Measurements from ENCODE around the gene RCN1.
"Not testable (repeated sequence)": the region's sequence is repeated elsewhere in the genome, so short reads cannot be mapped to it uniquely, and the experiment has no call there.

The RCN1 gene

DNA sequence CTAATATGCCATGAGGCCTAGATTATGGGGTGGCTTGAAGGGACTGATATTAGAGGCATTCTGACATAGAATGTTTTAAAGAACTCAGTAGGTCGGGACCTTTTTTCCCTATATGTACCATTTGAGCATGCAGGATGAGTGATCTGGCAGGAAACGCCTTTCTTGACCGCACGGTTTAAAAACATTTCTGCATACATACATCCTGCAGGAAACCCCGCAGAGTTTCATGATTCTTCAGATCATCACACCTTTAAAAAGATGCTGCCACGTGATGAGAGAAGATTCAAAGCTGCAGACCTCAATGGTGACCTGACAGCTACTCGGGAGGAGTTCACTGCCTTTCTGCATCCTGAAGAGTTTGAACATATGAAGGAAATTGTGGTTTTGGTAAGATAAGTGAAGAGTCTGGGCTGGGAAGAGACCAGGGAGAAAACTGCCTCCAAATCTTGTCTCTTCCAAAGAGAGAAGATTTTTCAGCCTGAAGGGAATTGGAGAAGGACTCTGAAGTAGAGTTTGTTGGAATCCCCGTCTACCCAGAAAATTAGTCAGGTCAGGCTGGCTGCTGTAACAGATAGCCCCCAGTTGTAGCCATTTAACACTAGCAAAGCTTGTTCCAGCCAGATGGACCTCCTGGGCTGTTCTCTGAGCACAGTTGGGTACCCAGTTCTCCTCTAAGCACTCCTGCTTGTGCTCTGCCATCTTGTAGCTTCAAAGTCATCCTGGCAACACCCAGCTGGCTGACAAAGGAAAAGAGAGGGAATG lies 7.4 kb downstream of the RCN1 start:
- H3K9me3 ChIP-seq (ENCODE audit: insufficient read depth, low read length), result no peaks in the 10 kb centered on the region
- no peak overlapping the region for H2AFZ ChIP-seq (ENCODE audit: low read depth, low read length)
- H4K20me1 ChIP-seq (ENCODE audit: insufficient read depth, low read length), result no peaks in the 10 kb centered on the region
- no peak for TF ChIP-seq EZH2phosphoT487 (IDR thresholded peaks at IDR 0.05; ENCODE audit: low read depth)
- TF ChIP-seq, protein P1, sequence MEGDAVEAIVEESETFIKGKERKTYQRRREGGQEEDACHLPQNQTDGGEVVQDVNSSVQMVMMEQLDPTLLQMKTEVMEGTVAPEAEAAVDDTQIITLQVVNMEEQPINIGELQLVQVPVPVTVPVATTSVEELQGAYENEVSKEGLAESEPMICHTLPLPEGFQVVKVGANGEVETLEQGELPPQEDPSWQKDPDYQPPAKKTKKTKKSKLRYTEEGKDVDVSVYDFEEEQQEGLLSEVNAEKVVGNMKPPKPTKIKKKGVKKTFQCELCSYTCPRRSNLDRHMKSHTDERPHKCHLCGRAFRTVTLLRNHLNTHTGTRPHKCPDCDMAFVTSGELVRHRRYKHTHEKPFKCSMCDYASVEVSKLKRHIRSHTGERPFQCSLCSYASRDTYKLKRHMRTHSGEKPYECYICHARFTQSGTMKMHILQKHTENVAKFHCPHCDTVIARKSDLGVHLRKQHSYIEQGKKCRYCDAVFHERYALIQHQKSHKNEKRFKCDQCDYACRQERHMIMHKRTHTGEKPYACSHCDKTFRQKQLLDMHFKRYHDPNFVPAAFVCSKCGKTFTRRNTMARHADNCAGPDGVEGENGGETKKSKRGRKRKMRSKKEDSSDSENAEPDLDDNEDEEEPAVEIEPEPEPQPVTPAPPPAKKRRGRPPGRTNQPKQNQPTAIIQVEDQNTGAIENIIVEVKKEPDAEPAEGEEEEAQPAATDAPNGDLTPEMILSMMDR (IDR thresholded peaks at IDR 0.05; ENCODE audit: low read depth, low read length), result no peak
- H3K4me1 ChIP-seq (ENCODE audit: low read length), result no peaks in the 10 kb centered on the region
- H3K79me2 ChIP-seq (ENCODE audit: low read length), result peaks cover 28% of the 10 kb centered on the region
- no peaks in the 10 kb centered on the region for H3K27me3 ChIP-seq (ENCODE audit: low read depth, low read length)
- H3K36me3 ChIP-seq (replicated peaks; ENCODE audit: low read depth, low read length), result peaks cover 45% of the 10 kb centered on the region
- no peak overlapping the region for H3K4me3 ChIP-seq (ENCODE audit: low read length)
- H3K4me2 ChIP-seq (ENCODE audit: low read length), result no peak overlapping the region
- H3K9ac ChIP-seq (ENCODE audit: low read length), result no peak overlapping the region
- no peak overlapping the region for H3K27ac ChIP-seq (ENCODE audit: low read length)

DNA sequence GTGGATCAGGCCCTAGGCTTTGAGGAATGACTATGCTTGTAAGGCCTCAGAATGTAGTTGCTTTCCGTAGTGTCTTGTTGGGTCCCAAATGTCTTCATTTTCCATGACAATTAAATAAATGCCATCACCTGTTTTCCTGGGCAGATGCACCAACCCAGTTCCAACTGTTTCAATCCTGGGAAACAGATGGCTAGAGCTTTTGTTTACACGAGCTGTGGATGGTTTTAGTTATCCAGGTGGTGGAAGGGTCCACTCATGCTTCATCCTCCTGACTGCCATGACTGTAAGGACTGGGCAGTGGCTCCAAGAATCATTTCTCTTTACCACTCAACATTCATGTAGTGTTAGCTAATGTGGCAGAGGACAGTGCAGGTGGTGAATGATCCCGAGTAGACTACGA lies 8.6 kb downstream of the RCN1 start:
- H3K4me3 ChIP-seq (ENCODE audit: low read length), result no peak overlapping the region
- no peak overlapping the region for H3K4me2 ChIP-seq (ENCODE audit: low read length)
- H3K9ac ChIP-seq (ENCODE audit: low read length), result no peak overlapping the region
- no peak overlapping the region for H3K27ac ChIP-seq (ENCODE audit: low read length)
- peaks cover 52% of the 10 kb centered on the region for H3K36me3 ChIP-seq (replicated peaks; ENCODE audit: low read depth, low read length)
- H4K20me1 ChIP-seq (ENCODE audit: insufficient read depth, low read length), result no peaks in the 10 kb centered on the region
- no peaks in the 10 kb centered on the region for H3K27me3 ChIP-seq (ENCODE audit: low read depth, low read length)
- H3K4me1 ChIP-seq (ENCODE audit: low read length), result no peaks in the 10 kb centered on the region
- no peaks in the 10 kb centered on the region for H3K9me3 ChIP-seq (ENCODE audit: insufficient read depth, low read length)
- H2AFZ ChIP-seq (ENCODE audit: low read depth, low read length), result no peak overlapping the region
- H3K79me2 ChIP-seq (ENCODE audit: low read length), result peaks cover 16% of the 10 kb centered on the region
- TF ChIP-seq EZH2phosphoT487 (IDR thresholded peaks at IDR 0.05; ENCODE audit: low read depth), result no peak
- TF ChIP-seq, protein P1 (IDR thresholded peaks at IDR 0.05; ENCODE audit: low read depth, low read length), result no peak

DNA sequence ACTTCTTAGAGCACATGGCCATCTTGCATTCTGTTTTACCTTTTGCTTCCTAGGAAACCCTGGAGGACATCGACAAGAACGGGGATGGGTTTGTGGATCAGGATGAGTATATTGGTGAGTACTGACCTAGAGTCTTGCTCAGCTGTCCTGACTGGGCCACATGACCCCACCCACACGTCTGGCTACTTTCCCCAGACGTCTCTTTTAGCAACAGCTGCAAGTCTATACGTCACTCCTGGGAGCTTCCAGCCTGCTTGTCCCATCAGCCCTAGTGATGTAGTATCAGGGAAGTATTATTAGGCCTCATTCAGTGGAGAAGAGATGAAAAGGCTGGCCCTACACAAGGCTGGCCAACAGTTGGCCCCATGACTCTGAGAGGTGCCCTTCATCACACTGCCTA lies 9.6 kb downstream of the RCN1 start:
- Histone ChIP-seq H3K4me2 (ENCODE audit: low read length) (no peak overlapping the region), H3K79me2 (ENCODE audit: low read length) (peaks cover 9% of the 10 kb centered on the region), H3K4me3 (ENCODE audit: low read length) (no peak overlapping the region), H3K9me3 (ENCODE audit: insufficient read depth, low read length) (no peaks in the 10 kb centered on the region), H3K9ac (ENCODE audit: low read length) (no peak overlapping the region), H3K36me3 (replicated peaks; ENCODE audit: low read depth, low read length) (peaks cover 52% of the 10 kb centered on the region), H4K20me1 (ENCODE audit: insufficient read depth, low read length) (no peaks in the 10 kb centered on the region), H3K27ac (ENCODE audit: low read length) (no peak overlapping the region), H3K4me1 (ENCODE audit: low read length) (peaks cover 4% of the 10 kb centered on the region), H2AFZ (ENCODE audit: low read depth, low read length) (no peak overlapping the region), H3K27me3 (ENCODE audit: low read depth, low read length) (no peaks in the 10 kb centered on the region)
- TF ChIP-seq, protein P1 (IDR thresholded peaks at IDR 0.05; ENCODE audit: low read depth, low read length), result no peak
- TF ChIP-seq EZH2phosphoT487 (IDR thresholded peaks at IDR 0.05; ENCODE audit: low read depth), result no peak

DNA sequence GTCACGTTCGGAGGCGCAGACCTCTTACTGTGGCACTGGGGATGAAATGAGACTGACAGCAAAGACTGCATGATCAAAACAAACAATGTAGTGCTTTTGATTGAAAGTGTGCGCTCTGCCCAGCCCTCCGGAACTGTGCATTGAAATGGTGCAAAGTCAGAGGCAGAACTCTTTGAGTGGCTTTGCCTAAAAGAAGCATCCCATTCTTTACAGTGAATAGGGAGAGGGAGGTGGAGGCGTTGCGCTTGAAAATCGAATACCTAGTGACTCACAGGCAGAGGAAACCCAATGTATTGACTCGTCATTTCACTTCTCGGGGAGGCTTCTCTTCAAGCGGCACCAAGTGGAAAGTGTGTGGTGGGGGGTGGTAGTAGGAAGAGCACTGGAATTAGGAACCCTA lies 10.9 kb downstream of the RCN1 start:
- H3K27me3 ChIP-seq (ENCODE audit: low read depth, low read length), result no peaks in the 10 kb centered on the region
- H4K20me1 ChIP-seq (ENCODE audit: insufficient read depth, low read length), result no peaks in the 10 kb centered on the region
- H3K4me3 ChIP-seq (ENCODE audit: low read length), result no peak overlapping the region
- no peaks in the 10 kb centered on the region for H3K79me2 ChIP-seq (ENCODE audit: low read length)
- H2AFZ ChIP-seq (ENCODE audit: low read depth, low read length), result no peak overlapping the region
- H3K36me3 ChIP-seq (replicated peaks; ENCODE audit: low read depth, low read length), result peaks cover 60% of the 10 kb centered on the region
- H3K9ac ChIP-seq (ENCODE audit: low read length), result no peak overlapping the region
- no peak for TF ChIP-seq EZH2phosphoT487 (IDR thresholded peaks at IDR 0.05; ENCODE audit: low read depth)
- TF ChIP-seq, protein P1 (IDR thresholded peaks at IDR 0.05; ENCODE audit: low read depth, low read length), result no peak
- H3K4me1 ChIP-seq (ENCODE audit: low read length), result peaks cover 16% of the 10 kb centered on the region
- H3K27ac ChIP-seq (ENCODE audit: low read length), result no peak overlapping the region
- no peak overlapping the region for H3K4me2 ChIP-seq (ENCODE audit: low read length)
- no peaks in the 10 kb centered on the region for H3K9me3 ChIP-seq (ENCODE audit: insufficient read depth, low read length)

DNA sequence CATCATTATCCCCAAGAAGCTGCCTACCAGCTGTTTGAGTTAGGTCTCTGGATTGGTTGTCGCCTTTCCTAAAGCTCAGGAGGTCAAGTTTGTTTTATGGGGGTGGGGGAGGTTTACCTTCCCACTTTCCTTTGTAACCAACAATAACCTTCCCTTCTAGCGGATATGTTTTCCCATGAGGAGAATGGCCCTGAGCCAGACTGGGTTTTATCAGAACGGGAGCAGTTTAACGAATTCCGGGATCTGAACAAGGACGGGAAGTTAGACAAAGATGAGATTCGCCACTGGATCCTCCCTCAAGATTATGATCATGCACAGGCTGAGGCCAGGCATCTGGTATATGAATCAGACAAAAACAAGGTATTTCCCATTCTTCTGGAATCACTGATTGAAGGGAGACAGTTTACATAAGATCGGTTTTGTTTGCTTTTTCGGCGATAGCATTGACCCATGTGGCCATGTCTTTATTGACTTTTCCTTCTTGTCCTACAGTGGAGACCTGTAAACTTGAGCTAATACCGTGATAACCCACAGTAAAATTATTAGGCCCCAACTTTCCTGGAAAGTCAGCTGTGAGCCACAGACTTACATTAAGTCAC lies 12.3 kb downstream of the RCN1 start:
- peaks cover 28% of the 10 kb centered on the region for H3K4me1 ChIP-seq (ENCODE audit: low read length)
- not testable (repeated sequence) for H3K9me3 ChIP-seq (ENCODE audit: insufficient read depth, low read length); H3K79me2 ChIP-seq (ENCODE audit: low read length); H3K9ac ChIP-seq (ENCODE audit: low read length); H3K27ac ChIP-seq (ENCODE audit: low read length); H4K20me1 ChIP-seq (ENCODE audit: insufficient read depth, low read length); H3K4me2 ChIP-seq (ENCODE audit: low read length); H3K27me3 ChIP-seq (ENCODE audit: low read depth, low read length); H3K4me3 ChIP-seq (ENCODE audit: low read length); H2AFZ ChIP-seq (ENCODE audit: low read depth, low read length)
- H3K36me3 ChIP-seq (replicated peaks; ENCODE audit: low read depth, low read length), result peaks cover 58% of the 10 kb centered on the region

Data from OCI-LY3 (cell line).